IMR-90 (cell line): ENCODE measurements around the gene AGXT. TPM values are rescaled to one million over a fixed set of nuclear protein-coding genes. Genes with fewer than 3 reads are reported as not detected.

Experiments
- NFE2L2 ChIP-seq: fragments of 150-350 bp; IDR thresholded peaks from 2 replicates; pipeline ENCODE4 v1.6.1; 2016; ENCODE audit warnings: low read depth, mild to moderate bottlenecking, low read length
- polyA plus RNA-seq, 3 experiments: library from polyadenylated mRNA; depleted of rRNA; stranded (reverse); fragments of >200 nt; gene quantifications; 2 replicates each; pipeline ENCODE4 v1.2.3, GENCODE V29; 2012; ENCODE audit warnings: low replicate concordance in 1 of 3
- total RNA-seq: library from RNA; depleted of rRNA; stranded (reverse); fragments of >200 nt; gene quantifications from 2 replicates; pipeline ENCODE4 v1.2.3, GENCODE V29; 2012
- TF ChIP-seq, protein P1 (sequence below): conservative IDR thresholded peaks from 2 replicates; pipeline ENCODE4 v1.5.1; 2012; ENCODE audit warnings: mild to moderate bottlenecking, low read depth, low read length, improper control_type of control experiment
- TF ChIP-seq, protein P2 (sequence below): fragments of 150-350 bp; IDR thresholded peaks from 2 replicates; pipeline ENCODE4 v1.6.1; 2016; ENCODE audit warnings: low read depth, mild to moderate bottlenecking, low read length, moderate library complexity, borderline replicate concordance

AGXT gene
- total and polyA plus RNA-seq, 2 of the 4 experiments (the other 2 are of a cell fraction), result not detected

DNA sequence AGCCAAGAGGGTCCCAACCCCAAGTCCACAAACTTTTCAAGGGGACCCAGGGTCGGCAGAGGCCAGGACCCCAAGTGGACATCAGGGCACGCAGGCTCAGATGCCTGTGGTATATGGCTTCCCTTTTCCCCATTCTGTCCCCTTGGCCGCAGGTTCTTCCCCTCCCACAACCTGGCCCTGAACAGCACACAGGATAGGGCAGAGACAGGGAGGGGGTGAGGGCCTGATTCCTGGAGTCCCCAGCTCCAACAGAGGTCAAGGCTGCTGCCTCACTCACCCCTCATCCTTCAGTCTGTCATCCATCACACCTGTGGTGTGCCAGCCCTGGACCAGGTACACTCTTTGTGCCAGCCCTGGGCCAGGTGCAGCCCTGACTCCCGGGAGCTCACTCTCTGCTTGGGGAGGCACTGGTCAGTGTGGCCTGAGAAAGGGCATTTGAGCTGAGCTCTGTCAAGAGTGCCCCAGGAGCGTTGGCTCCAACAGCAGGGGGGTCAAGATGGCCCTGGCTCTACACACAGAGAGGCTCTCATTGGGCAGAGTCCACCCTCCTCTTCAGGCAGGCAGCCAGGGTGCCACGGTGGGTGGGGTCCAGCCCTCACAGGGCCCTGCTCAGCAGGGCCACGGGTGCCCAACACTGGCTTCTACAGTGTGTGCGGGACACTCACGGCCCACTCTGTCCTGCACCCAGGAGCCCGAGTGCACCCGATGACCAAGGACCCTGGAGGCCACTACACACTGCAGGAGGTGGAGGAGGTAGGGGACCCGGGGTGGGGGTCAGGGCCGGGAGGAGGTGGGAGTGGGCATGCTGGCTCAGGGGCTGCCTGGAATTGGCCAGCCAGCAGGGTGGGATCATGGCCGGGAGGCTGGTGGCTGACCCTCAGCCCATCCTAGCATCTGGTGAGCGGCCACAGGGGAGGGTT, 1.6 kb downstream of the AGXT start (continued):
- TF ChIP-seq, protein P1, sequence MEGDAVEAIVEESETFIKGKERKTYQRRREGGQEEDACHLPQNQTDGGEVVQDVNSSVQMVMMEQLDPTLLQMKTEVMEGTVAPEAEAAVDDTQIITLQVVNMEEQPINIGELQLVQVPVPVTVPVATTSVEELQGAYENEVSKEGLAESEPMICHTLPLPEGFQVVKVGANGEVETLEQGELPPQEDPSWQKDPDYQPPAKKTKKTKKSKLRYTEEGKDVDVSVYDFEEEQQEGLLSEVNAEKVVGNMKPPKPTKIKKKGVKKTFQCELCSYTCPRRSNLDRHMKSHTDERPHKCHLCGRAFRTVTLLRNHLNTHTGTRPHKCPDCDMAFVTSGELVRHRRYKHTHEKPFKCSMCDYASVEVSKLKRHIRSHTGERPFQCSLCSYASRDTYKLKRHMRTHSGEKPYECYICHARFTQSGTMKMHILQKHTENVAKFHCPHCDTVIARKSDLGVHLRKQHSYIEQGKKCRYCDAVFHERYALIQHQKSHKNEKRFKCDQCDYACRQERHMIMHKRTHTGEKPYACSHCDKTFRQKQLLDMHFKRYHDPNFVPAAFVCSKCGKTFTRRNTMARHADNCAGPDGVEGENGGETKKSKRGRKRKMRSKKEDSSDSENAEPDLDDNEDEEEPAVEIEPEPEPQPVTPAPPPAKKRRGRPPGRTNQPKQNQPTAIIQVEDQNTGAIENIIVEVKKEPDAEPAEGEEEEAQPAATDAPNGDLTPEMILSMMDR, result no peak
- TF ChIP-seq, protein P2, sequence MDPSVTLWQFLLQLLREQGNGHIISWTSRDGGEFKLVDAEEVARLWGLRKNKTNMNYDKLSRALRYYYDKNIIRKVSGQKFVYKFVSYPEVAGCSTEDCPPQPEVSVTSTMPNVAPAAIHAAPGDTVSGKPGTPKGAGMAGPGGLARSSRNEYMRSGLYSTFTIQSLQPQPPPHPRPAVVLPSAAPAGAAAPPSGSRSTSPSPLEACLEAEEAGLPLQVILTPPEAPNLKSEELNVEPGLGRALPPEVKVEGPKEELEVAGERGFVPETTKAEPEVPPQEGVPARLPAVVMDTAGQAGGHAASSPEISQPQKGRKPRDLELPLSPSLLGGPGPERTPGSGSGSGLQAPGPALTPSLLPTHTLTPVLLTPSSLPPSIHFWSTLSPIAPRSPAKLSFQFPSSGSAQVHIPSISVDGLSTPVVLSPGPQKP, result no peak
- TF ChIP-seq NFE2L2, result no peak
